H1 (cell line): ENCODE results near the gene KRTAP12-3. TPM values are rescaled to one million over a fixed set of nuclear protein-coding genes. Genes with fewer than 3 reads are reported as not detected.

ENCODE experiments used
- CTCF ChIA-PET: fragments of 300-600 bp; sonication (Branson Sonifier 250); formaldehyde crosslinking; loops from one replicate; lab custom pipeline; 2021; ENCODE audit not compliant: partially characterized antibody; lab: Charles Lee
- POLR2A ChIA-PET: fragments of 300-600 bp; sonication (Branson Sonifier 250); formaldehyde crosslinking; loops from one replicate; lab custom pipeline; 2021; ENCODE audit warnings: inconsistent platforms; ENCODE audit not compliant: partially characterized antibody; lab: Charles Lee
- DNase-seq, 2 experiments: peaks; one replicate each; pipeline versions ENCODE4 v3.0.0 to v3.0.0-alpha.2; 2010 to 2022; ENCODE audit warnings: low spot score in 2 of 2, low read depth in 1 of 2, mixed read lengths in 1 of 2
- FAIRE-seq: peaks from 2 replicates; lab custom pipeline; 2011; peaks lifted over from hg19 to GRCh38; lab: Jason Lieb, UNC
- H2AFZ ChIP-seq: 2 replicates; pipeline ENCODE4 v1.8.1; 2012; ENCODE audit warnings: low read length, inconsistent platforms
- H2AK5ac ChIP-seq: 2 replicates; pipeline ENCODE4 v1.6.1; 2013; ENCODE audit warnings: low read depth, low read length
- H2BK120ac ChIP-seq: replicated peaks from 2 replicates; pipeline ENCODE3; 2013; ENCODE audit warnings: low read depth, low read length, inconsistent platforms
- H2BK12ac ChIP-seq: 2 replicates; pipeline ENCODE4 v1.6.1; 2013; ENCODE audit warnings: low read depth, low read length
- H2BK15ac ChIP-seq: 2 replicates; pipeline ENCODE4 v1.6.1; 2013; ENCODE audit warnings: low read length
- H2BK20ac ChIP-seq: 2 replicates; pipeline ENCODE4 v1.6.1; 2013; ENCODE audit warnings: low read length
- H2BK5ac ChIP-seq: 2 replicates; pipeline ENCODE4 v1.6.1; 2013; ENCODE audit warnings: low read depth, low read length
- H3K14ac ChIP-seq: 2 replicates; pipeline ENCODE4 v1.6.1; 2013; ENCODE audit warnings: inconsistent platforms; ENCODE audit not compliant: insufficient read length
- H3K18ac ChIP-seq: 2 replicates; pipeline ENCODE4 v1.6.1; 2013; ENCODE audit warnings: low read length; ENCODE audit errors: extremely low read depth
- H3K23ac ChIP-seq: 2 replicates; pipeline ENCODE4 v1.6.1; 2013; ENCODE audit warnings: inconsistent platforms; ENCODE audit not compliant: insufficient read length
- H3K23me2 ChIP-seq: 2 replicates; pipeline ENCODE4 v1.6.1; 2013; ENCODE audit warnings: low read depth, low read length
- H3K27ac ChIP-seq: 2 replicates; pipeline ENCODE4 v1.6.1; 2011; ENCODE audit warnings: low read depth, low read length, inconsistent platforms
- H3K27me3 ChIP-seq, 4 experiments: replicated peaks in 1 of 4; 1 replicate in 1 of 4; 2 replicates in 3 of 4; pipeline versions ENCODE4 v1.6.1 to v1.8.1; 2011 to 2013; ENCODE audit warnings: low read length in 3 of 4, mild to moderate bottlenecking in 3 of 4, inconsistent platforms in 2 of 4, mixed read lengths in 2 of 4, moderate library complexity in 1 of 4; ENCODE audit not compliant: control insufficient read depth in 3 of 4, insufficient read depth in 3 of 4; ENCODE audit errors: extremely low read depth in 1 of 4
- H3K36me3 ChIP-seq, 4 experiments: 2 replicates each; pipeline versions ENCODE4 v1.6.1 to v1.8.1; 2011 to 2013; ENCODE audit warnings: mild to moderate bottlenecking in 4 of 4, low read length in 3 of 4, moderate library complexity in 2 of 4, control low read depth in 1 of 4, inconsistent platforms in 1 of 4; ENCODE audit not compliant: insufficient read depth in 4 of 4, control insufficient read depth in 2 of 4
- H3K4ac ChIP-seq: replicated peaks from 2 replicates; pipeline ENCODE3; 2013; ENCODE audit warnings: low read length, low read depth, mixed read lengths, inconsistent platforms; ENCODE audit not compliant: insufficient read length
- H3K4me1 ChIP-seq, 4 experiments: replicated peaks in 1 of 4; 1 replicate in 1 of 4; 2 replicates in 3 of 4; pipeline versions ENCODE4 v1.6.1 to v1.8.1; 2011 to 2013; ENCODE audit warnings: low read length in 3 of 4, inconsistent platforms in 2 of 4, mixed read lengths in 1 of 4; ENCODE audit not compliant: insufficient read depth in 4 of 4, control insufficient read depth in 3 of 4
- H3K4me2 ChIP-seq, 2 experiments: 2 replicates each; pipeline versions ENCODE4 v1.6.1 to v1.8.1; 2011 to 2013; ENCODE audit warnings: low read depth in 2 of 2, low read length in 2 of 2, control low read depth in 1 of 2, inconsistent platforms in 1 of 2, mild to moderate bottlenecking in 1 of 2; ENCODE audit not compliant: insufficient read depth in 1 of 2
- H3K4me3 ChIP-seq, 4 experiments: fragments of 200-600, 300-600 bp in 1 of 4; sonication (generic), shearing (Covaris generic), sonication (Bioruptor Twin) in 1 of 4; 2 replicates each; pipeline versions ENCODE4 v1.5.1 to v1.8.1; 2011 to 2016; ENCODE audit warnings: low read length in 4 of 4, low read depth in 3 of 4, control low read depth in 2 of 4, inconsistent platforms in 2 of 4, mild to moderate bottlenecking in 2 of 4, mixed read lengths in 1 of 4, moderate library complexity in 1 of 4; ENCODE audit not compliant: insufficient read depth in 2 of 4; ENCODE audit errors: extremely low read depth in 1 of 4
- H3K56ac ChIP-seq: replicated peaks from 2 replicates; pipeline ENCODE3; 2013; ENCODE audit warnings: low read depth, mild to moderate bottlenecking, mixed read lengths, low read length, inconsistent platforms; ENCODE audit not compliant: insufficient read length
- H3K79me1 ChIP-seq: 2 replicates; pipeline ENCODE4 v1.6.1; 2013; ENCODE audit warnings: low read depth, low read length, control low read depth
- H3K79me2 ChIP-seq, 2 experiments: 2 replicates each; pipeline versions ENCODE4 v1.6.1 to v1.8.1; 2012 to 2013; ENCODE audit warnings: low read length in 2 of 2, mild to moderate bottlenecking in 2 of 2, inconsistent platforms in 1 of 2; ENCODE audit not compliant: insufficient read depth in 2 of 2, control insufficient read depth in 1 of 2
- H3K9ac ChIP-seq, 4 experiments: replicated peaks in 1 of 4; 1 replicate in 1 of 4; 2 replicates in 3 of 4; pipeline versions ENCODE4 v1.6.1 to v1.8.1; 2011 to 2013; ENCODE audit warnings: low read depth in 3 of 4, low read length in 3 of 4, control low read depth in 2 of 4, mild to moderate bottlenecking in 2 of 4, moderate library complexity in 2 of 4, inconsistent platforms in 1 of 4; ENCODE audit errors: extremely low read depth in 1 of 4
- H3K9me3 ChIP-seq, 2 experiments: 2 replicates each; pipeline versions ENCODE4 v1.6.1 to v1.8.1; 2012 to 2013; ENCODE audit warnings: mild to moderate bottlenecking in 2 of 2, moderate library complexity in 2 of 2, control low read depth in 1 of 2, inconsistent platforms in 1 of 2, low read depth in 1 of 2, low read length in 1 of 2, mixed read lengths in 1 of 2; ENCODE audit not compliant: insufficient read depth in 2 of 2
- H4K20me1 ChIP-seq, 2 experiments: replicated peaks in 1 of 2; 2 replicates each; pipeline versions ENCODE3 to v1.8.1; 2011 to 2013; ENCODE audit warnings: inconsistent platforms in 2 of 2, low read length in 2 of 2, mild to moderate bottlenecking in 1 of 2; ENCODE audit not compliant: insufficient read depth in 2 of 2, control insufficient read depth in 1 of 2
- H4K5ac ChIP-seq: 2 replicates; pipeline ENCODE4 v1.6.1; 2013; ENCODE audit warnings: low read length, low read depth, mixed read lengths, inconsistent platforms; ENCODE audit not compliant: insufficient read length
- H4K8ac ChIP-seq: 2 replicates; pipeline ENCODE4 v1.8.0; 2013; ENCODE audit warnings: mild to moderate bottlenecking, moderate library complexity, low read length, inconsistent platforms; ENCODE audit not compliant: insufficient read depth; ENCODE audit errors: extremely low read depth
- H4K91ac ChIP-seq: replicated peaks from 2 replicates; pipeline ENCODE3; 2013; ENCODE audit warnings: low read length, mixed read lengths, inconsistent platforms; ENCODE audit not compliant: insufficient read length
- BCL11A ChIP-seq, 2 experiments: IDR thresholded peaks; one replicate each; pipeline ENCODE4 v1.6.1; 2011; ENCODE audit warnings: low read depth in 2 of 2, low read length in 2 of 2, mild to moderate bottlenecking in 2 of 2
- CTBP2 ChIP-seq: IDR thresholded peaks from 2 replicates; pipeline ENCODE4 v1.7.0; 2011; ENCODE audit warnings: borderline replicate concordance, mild to moderate bottlenecking, moderate library complexity, mixed read lengths, low read length; ENCODE audit not compliant: insufficient read depth, insufficient read length
- GTF2F1 ChIP-seq: IDR thresholded peaks from 2 replicates; pipeline ENCODE4 v1.6.1; 2012; ENCODE audit warnings: low read depth, low read length, improper control_type of control experiment, borderline replicate concordance
- JUND ChIP-seq: IDR thresholded peaks from 2 replicates; pipeline ENCODE4 v1.6.1; 2011; ENCODE audit warnings: mild to moderate bottlenecking, improper control_type of control experiment, low read length
- POU5F1 ChIP-seq: IDR thresholded peaks from 2 replicates; pipeline ENCODE4 v1.6.1; 2011; ENCODE audit warnings: low read depth, mild to moderate bottlenecking, low read length, moderate library complexity
- RFX5 ChIP-seq: IDR thresholded peaks from 2 replicates; pipeline ENCODE4 v1.6.1; 2011; ENCODE audit warnings: low read depth, low read length, improper control_type of control experiment, borderline replicate concordance
- SAP30 ChIP-seq: fragments of 300-600 bp; sonication (generic); IDR thresholded peaks from 2 replicates; pipeline ENCODE4 v1.7.1; 2012; ENCODE audit warnings: low read length, moderate library complexity, mild to moderate bottlenecking, inconsistent platforms; ENCODE audit not compliant: insufficient read depth, insufficient replicate concordance
- SIN3A ChIP-seq, 2 experiments: IDR thresholded peaks in 1 of 2; conservative IDR thresholded peaks in 1 of 2; 2 replicates each; pipeline ENCODE4 v1.6.1; 2011 to 2012; ENCODE audit warnings: low read length in 2 of 2, improper control_type of control experiment in 1 of 2, low read depth in 1 of 2, mild to moderate bottlenecking in 1 of 2
- SIX5 ChIP-seq: IDR thresholded peaks from 2 replicates; pipeline ENCODE4 v1.6.1; 2011; ENCODE audit warnings: mild to moderate bottlenecking, low read depth, low read length
- SP2 ChIP-seq: IDR thresholded peaks from 2 replicates; pipeline ENCODE4 v1.6.1; 2012; ENCODE audit warnings: mild to moderate bottlenecking, low read length, inconsistent platforms
- SP4 ChIP-seq: IDR thresholded peaks from 2 replicates; pipeline ENCODE4 v1.6.1; 2012; ENCODE audit warnings: low read length, inconsistent platforms
- WGBS, 2 experiments: shearing (Covaris generic) in 1 of 2; methylation state at CpG; one replicate each; pipeline versions ENCODE4 v1.1.6 to v1.1.7; 2013 to 2015; ENCODE audit warnings: low lambda C conversion rate in 2 of 2, mixed read lengths in 2 of 2, inconsistent platforms in 1 of 2, low coverage in 1 of 2, missing lambda C conversion rate in 1 of 2; ENCODE audit not compliant: insufficient replicate concordance in 2 of 2, insufficient coverage in 1 of 2, insufficient read length in 1 of 2; ENCODE audit errors: extremely low coverage in 1 of 2, missing lambda C conversion rate in 1 of 2; 5-methylcytosine and 5-hydroxymethylcytosine counted together
- polyA plus RNA-seq, 7 experiments: library from polyadenylated mRNA; depleted of rRNA in 3 of 7; stranded (reverse) in 5 of 7; unstranded in 2 of 7; fragments of >200 nt in 5 of 7; fragments of 200-250 nt in 2 of 7; gene quantifications; 1 replicate in 5 of 7; 2 replicates in 1 of 7; 4 replicates in 1 of 7; pipeline versions ENCODE4 v1.2.1 to v1.2.3, GENCODE V29; 2011 to 2013; ENCODE audit warnings: missing spikeins in 2 of 7, mixed read lengths in 2 of 7
- total RNA-seq: library from RNA; stranded (reverse); fragmentation: NEBNext Ultra II Directional; extraction: Animal tissue kit (Norgen Biotek cat#: 25700); gene quantifications from 2 replicates; pipeline ENCODE4 v1.2.1, GENCODE V29; 2021
- TF ChIP-seq, protein P1 (sequence below): IDR thresholded peaks from 2 replicates; pipeline ENCODE4 v1.6.1; 2012; ENCODE audit warnings: inconsistent platforms

KRTAP12-3 gene
- total and polyA plus RNA-seq, 2 of the 8 experiments (the other 6 are each of a cell fraction or from before 2014, with no cell fraction given) = not detected

DNA sequence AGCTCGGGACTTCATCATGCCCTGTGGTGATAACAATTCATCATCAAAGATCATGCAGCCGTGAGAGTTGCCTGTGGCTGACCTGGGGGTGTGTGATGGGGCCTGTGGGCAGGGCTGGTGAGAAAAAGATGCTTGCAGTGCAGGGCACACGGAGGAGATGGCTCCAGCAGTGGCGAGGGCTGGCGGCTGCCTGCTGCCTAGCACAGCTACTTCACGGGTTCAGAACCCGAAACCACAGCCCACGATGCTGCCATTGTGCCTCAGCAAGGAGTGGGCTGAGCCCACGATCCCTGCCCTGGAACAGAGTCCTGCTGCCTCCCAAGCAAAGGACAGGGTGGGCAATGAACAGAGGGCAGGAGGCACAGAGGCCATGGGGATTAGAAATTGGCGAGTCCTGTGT, 31.5 kb upstream of the KRTAP12-3 start:
- peaks cover 16 to 18% of the 10 kb centered on the region in 2 experiments for H3K9me3 ChIP-seq
- TF ChIP-seq JUND (no peak), BCL11A (IDR thresholded peaks at IDR 0.05; ENCODE audit: low read depth in 2 of 2, low read length in 2 of 2) (no peak), SAP30 (no peak), POU5F1 (no peak), SIN3A (conservative IDR thresholded peaks at IDR 0.05 in 1 of 2, IDR thresholded peaks at IDR 0.05 in 1 of 2; ENCODE audit: low read depth in 1 of 2, low read length in 2 of 2) (no peak), SP2 (no peak), CTBP2 (no peak), SIX5 (no peak), SP4 (no peak), RFX5 (no peak), GTF2F1 (no peak)
- TF ChIP-seq, protein P1, sequence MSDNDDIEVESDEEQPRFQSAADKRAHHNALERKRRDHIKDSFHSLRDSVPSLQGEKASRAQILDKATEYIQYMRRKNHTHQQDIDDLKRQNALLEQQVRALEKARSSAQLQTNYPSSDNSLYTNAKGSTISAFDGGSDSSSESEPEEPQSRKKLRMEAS = no peak

More for the DNA sequence above, 31.5 kb upstream of the KRTAP12-3 start:
- no peak overlapping the region for H3K27ac ChIP-seq
- no peak overlapping the region for H3K14ac ChIP-seq
- no peak overlapping the region for H2BK20ac ChIP-seq
- H2AFZ ChIP-seq = no peak overlapping the region
- no peaks in the 10 kb centered on the region for H3K36me3 ChIP-seq
- H3K23ac ChIP-seq = no peak overlapping the region
- no peak overlapping the region for H4K91ac ChIP-seq
- no peaks in the 10 kb centered on the region for H3K79me1 ChIP-seq
- FAIRE-seq (no peak), DNase-seq (peak in 1 of 2 experiments; percentile 32)
- no peaks in the 10 kb centered on the region for H4K20me1 ChIP-seq
- POLR2A ChIA-PET = no interaction called here
- H2BK15ac ChIP-seq = no peak overlapping the region
- no peak overlapping the region for H3K18ac ChIP-seq
- no peak overlapping the region for H3K56ac ChIP-seq
- WGBS, 2 experiments = 89% methylated on average over 10 of the region's 10 CpGs; no CpG with 5 or more reads in 1 of the 2 experiments
- no peaks in the 10 kb centered on the region for H3K27me3 ChIP-seq
- no peak overlapping the region for H4K8ac ChIP-seq
- no peak overlapping the region for H3K4ac ChIP-seq
- no peak overlapping the region; a peak in 1 of 7 replicates for H3K9ac ChIP-seq
- no peak overlapping the region for H2BK12ac ChIP-seq
- H3K23me2 ChIP-seq = no peaks in the 10 kb centered on the region
- H3K4me2 ChIP-seq = no peak overlapping the region; a peak in 1 of 4 replicates
- no peaks in the 10 kb centered on the region for H3K79me2 ChIP-seq
- no peak overlapping the region for H2BK120ac ChIP-seq
- CTCF ChIA-PET = interaction anchor here (0.9 to 2.5 kb wide), 4 partner anchors 7 to 75 kb away, joined by 3 to 9 read pairs (median 4); no protein-coding TSS in a partner anchor
- H2AK5ac ChIP-seq = no peak overlapping the region
- no peak overlapping the region for H3K4me3 ChIP-seq
- no peak overlapping the region for H4K5ac ChIP-seq
- no peak overlapping the region for H2BK5ac ChIP-seq
- H3K4me1 ChIP-seq = no peaks in the 10 kb centered on the region; a peak in 1 of 7 replicates
